K562 (cell line): ENCODE data around the gene REEP6. TPM values are rescaled to one million over a fixed set of nuclear protein-coding genes. Genes with fewer than 3 reads are reported as not detected.

Experiments used
- ATF1 ChIP-seq, 2 experiments: fragments of 450-650 bp in 1 of 2; IDR thresholded peaks; 2 replicates each; pipeline ENCODE4 v1.6.1; 2016; ENCODE audit warnings: missing compliant biosample characterization in 1 of 2, missing genetic modification characterization in 1 of 2
- DDX20 ChIP-seq: fragments of 450-650 bp; IDR thresholded peaks from 2 replicates; pipeline ENCODE4 v1.6.1; 2016; ENCODE audit warnings: missing genetic modification characterization, low read depth, mild to moderate bottlenecking, missing compliant biosample characterization, moderate library complexity
- EP400 ChIP-seq: fragments of 450-650 bp; IDR thresholded peaks from 2 replicates; pipeline ENCODE4 v1.6.1; 2017; ENCODE audit warnings: antibody characterized with exemption, mild to moderate bottlenecking, moderate library complexity
- FOXM1 ChIP-seq, 2 experiments: fragments of 450-650 bp in 1 of 2; sonication (generic) in 1 of 2; formaldehyde crosslinking in 1 of 2; IDR thresholded peaks; 2 replicates each; pipeline versions ENCODE4 v1.6.1 to v1.9.0; 2017 to 2022; ENCODE audit warnings: low read depth in 2 of 2, mild to moderate bottlenecking in 2 of 2, missing genetic modification reagents in 1 of 2, moderate library complexity in 1 of 2
- GABPB2 ChIP-seq: fragments of 250-450 bp; sonication (Bioruptor Pico); conservative IDR thresholded peaks from 2 replicates; pipeline ENCODE4 v1.5.1; 2021; ENCODE audit warnings: mild to moderate bottlenecking
- HMGN3 ChIP-seq: IDR thresholded peaks from 2 replicates; pipeline ENCODE4 v1.6.1; 2011; ENCODE audit warnings: borderline replicate concordance, low read depth, mild to moderate bottlenecking, mixed read lengths, low read length; ENCODE audit not compliant: insufficient read length; ENCODE audit errors: extremely low read depth
- MEIS2 ChIP-seq: fragments of 450-650 bp; IDR thresholded peaks from 2 replicates; pipeline ENCODE4 v1.6.1; 2014; ENCODE audit warnings: mild to moderate bottlenecking; ENCODE audit not compliant: partially characterized antibody
- NR3C1 ChIP-seq: sonication (generic); formaldehyde crosslinking; IDR thresholded peaks from 2 replicates; pipeline ENCODE4 v1.8.1; 2022; ENCODE audit warnings: missing genetic modification reagents
- SP2 ChIP-seq: IDR thresholded peaks from 2 replicates; pipeline ENCODE4 v1.6.1; 2011; ENCODE audit warnings: mild to moderate bottlenecking, low read depth, low read length, moderate library complexity; ENCODE audit not compliant: poor library complexity, severe bottlenecking; ENCODE audit errors: extremely low read depth
- UBTF ChIP-seq, 2 experiments: IDR thresholded peaks; 2 replicates each; pipeline ENCODE4 v1.6.1; 2012; ENCODE audit warnings: improper control_type of control experiment in 2 of 2, low read depth in 2 of 2, low read length in 2 of 2, borderline replicate concordance in 1 of 2
- XRCC4 ChIP-seq: IDR thresholded peaks from one replicate; pipeline ENCODE4 v1.6.1; 2011; ENCODE audit not compliant: insufficient read depth, insufficient read length; ENCODE audit errors: extremely low read depth
- ZNF280B ChIP-seq: fragments of 250-450 bp; sonication (Bioruptor Pico); IDR thresholded peaks from 2 replicates; pipeline ENCODE4 v1.5.1; 2021; ENCODE audit warnings: mild to moderate bottlenecking
- polyA plus RNA-seq, 8 experiments: library from polyadenylated mRNA; depleted of rRNA in 4 of 8; stranded (reverse) in 5 of 8; unstranded in 3 of 8; fragments of >200 nt; fragmentation: Nextera tagmentation in 2 of 8; fragmentation: Illumina TruSeq in 1 of 8; extraction: Ambion mirVana in 2 of 8; extraction: Trizol in 1 of 8; gene quantifications; 2 replicates each; pipeline versions ENCODE4 v1.2.1 to v1.2.3, GENCODE V29; 2011 to 2014; ENCODE audit warnings: inconsistent platforms in 1 of 8, missing spikeins in 1 of 8
- total RNA-seq, 7 experiments: library from RNA; depleted of rRNA in 6 of 7; stranded (reverse); fragments of >200 nt in 6 of 7; fragmentation: Illumina TruSeq in 2 of 7; extraction: Trizol in 2 of 7; gene quantifications; 2 replicates each; pipeline versions ENCODE4 v1.2.1 to v1.2.3, GENCODE V29; 2011 to 2021; ENCODE audit warnings: low replicate concordance in 1 of 7
- TF ChIP-seq, protein P1 (sequence below): fragments of 250-450 bp; sonication (Bioruptor Pico); IDR thresholded peaks from 2 replicates; pipeline ENCODE4 v1.4.0; 2020; ENCODE audit warnings: borderline replicate concordance
- TF ChIP-seq, protein P2 (sequence below): fragments of 250-450 bp; sonication (Bioruptor Pico); IDR thresholded peaks from 2 replicates; pipeline ENCODE4 v1.9.0; 2021; ENCODE audit warnings: mild to moderate bottlenecking, inconsistent platforms

The REEP6 gene
- total and polyA plus RNA-seq, 9 of the 15 experiments (the other 6 are each of a cell fraction or from before 2014, with no cell fraction given): 1.2 to 64.2 (median 12.7) TPM

DNA sequence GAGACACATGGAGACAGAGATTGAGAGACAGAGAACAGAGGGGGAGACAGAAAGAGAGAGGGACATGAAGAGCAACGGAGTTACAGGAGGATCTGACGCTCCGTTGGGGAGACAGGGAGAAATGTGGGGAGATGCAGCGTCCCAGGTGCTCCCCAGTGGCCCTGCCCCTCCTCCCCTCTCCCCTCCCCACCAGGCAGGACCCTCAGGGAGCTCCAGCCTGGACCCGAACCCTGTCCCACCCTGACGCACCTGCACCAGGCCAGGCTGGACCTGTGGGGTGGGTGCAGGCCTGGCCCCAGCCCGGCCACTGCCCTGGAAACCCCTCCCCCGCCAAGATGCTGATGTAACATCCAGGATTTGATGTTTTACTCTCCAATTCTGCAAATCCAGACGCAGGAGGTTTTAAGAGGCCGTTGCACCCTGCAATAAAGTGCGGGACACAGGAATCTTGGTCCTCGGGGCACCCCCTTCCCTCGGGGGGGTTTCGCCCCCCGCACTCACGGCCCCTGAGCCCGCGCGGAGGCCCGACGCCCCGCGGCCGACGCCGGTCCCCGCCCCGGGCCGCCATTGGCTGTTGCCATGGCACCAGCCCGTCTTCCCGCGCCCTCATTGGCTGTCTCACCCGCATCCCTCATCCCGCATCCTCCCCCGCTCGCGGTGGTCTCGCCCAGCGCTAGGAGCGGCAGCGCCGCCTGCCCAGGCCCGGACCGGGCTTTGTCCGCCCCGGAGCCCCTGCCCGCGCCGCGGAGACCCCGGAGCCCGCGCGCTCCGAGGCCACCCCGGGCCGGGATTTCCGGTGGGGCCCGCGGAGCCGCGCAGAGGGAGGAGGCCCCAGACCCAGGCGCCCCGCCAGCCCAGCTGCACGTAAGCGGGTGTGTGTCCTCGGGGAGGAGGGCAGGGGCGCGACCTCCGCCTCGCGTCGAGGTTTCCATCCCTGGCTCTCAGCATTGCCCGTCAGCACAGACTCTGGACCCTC is 41.2 kb upstream of the REEP6 start, which contains the start of gene APC2 (continued):
- TF ChIP-seq, protein P1, sequence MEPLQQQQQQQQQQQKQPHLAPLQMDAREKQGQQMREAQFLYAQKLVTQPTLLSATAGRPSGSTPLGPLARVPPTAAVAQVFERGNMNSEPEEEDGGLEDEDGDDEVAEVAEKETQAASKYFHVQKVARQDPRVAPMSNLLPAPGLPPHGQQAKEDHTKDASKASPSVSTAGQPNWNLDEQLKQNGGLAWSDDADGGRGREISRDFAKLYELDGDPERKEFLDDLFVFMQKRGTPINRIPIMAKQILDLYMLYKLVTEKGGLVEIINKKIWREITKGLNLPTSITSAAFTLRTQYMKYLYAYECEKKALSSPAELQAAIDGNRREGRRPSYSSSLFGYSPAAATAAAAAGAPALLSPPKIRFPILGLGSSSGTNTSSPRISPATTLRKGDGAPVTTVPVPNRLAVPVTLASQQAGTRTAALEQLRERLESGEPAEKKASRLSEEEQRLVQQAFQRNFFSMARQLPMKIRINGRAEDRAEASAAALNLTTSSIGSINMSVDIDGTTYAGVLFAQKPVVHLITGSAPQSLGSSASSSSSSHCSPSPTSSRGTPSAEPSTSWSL (CRISPR knock-in tag): no peak
- TF ChIP-seq XRCC4 (no peak), GABPB2 (CRISPR knock-in tag) (no peak), ATF1 (CRISPR knock-in tag; IDR thresholded peaks at IDR 0.05) (no peak), ATF1 (tag; IDR thresholded peaks at IDR 0.05) (0 out of 2 replicates have a peak, but pooled peaks have one; percentile 32), UBTF (IDR thresholded peaks at IDR 0.05; ENCODE audit: borderline replicate concordance in 1 of 2, low read depth in 2 of 2, low read length in 2 of 2) (no peak), FOXM1 (IDR thresholded peaks at IDR 0.05; ENCODE audit: low read depth) (no peak), FOXM1 (CRISPR knock-in tag; IDR thresholded peaks at IDR 0.05; ENCODE audit: low read depth) (0 out of 2 replicates have a peak, but pooled peaks have one; percentile 7), DDX20 (no peak), SP2 (peak; percentile 12), EP400 (no peak), MEIS2 (no peak), ZNF280B (CRISPR knock-in tag) (no peak), HMGN3 (peak; percentile 37), NR3C1 (CRISPR knock-in tag) (no peak)
- TF ChIP-seq, protein P2, sequence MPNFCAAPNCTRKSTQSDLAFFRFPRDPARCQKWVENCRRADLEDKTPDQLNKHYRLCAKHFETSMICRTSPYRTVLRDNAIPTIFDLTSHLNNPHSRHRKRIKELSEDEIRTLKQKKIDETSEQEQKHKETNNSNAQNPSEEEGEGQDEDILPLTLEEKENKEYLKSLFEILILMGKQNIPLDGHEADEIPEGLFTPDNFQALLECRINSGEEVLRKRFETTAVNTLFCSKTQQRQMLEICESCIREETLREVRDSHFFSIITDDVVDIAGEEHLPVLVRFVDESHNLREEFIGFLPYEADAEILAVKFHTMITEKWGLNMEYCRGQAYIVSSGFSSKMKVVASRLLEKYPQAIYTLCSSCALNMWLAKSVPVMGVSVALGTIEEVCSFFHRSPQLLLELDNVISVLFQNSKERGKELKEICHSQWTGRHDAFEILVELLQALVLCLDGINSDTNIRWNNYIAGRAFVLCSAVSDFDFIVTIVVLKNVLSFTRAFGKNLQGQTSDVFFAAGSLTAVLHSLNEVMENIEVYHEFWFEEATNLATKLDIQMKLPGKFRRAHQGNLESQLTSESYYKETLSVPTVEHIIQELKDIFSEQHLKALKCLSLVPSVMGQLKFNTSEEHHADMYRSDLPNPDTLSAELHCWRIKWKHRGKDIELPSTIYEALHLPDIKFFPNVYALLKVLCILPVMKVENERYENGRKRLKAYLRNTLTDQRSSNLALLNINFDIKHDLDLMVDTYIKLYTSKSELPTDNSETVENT (CRISPR knock-in tag): 0 out of 2 replicates have a peak, but pooled peaks have one; percentile 26
